ENCODE measurements around the gene LUC7L3. TPM values are rescaled to one million over a fixed set of nuclear protein-coding genes. Genes with fewer than 3 reads are reported as not detected.
A peak's percentile ranks its signal among the peaks of the same experiment; 100 is the strongest.

The LUC7L3 gene
- total and polyA plus RNA-seq, 8 donors: 76.1 to 831 (median 643) TPM

DNA sequence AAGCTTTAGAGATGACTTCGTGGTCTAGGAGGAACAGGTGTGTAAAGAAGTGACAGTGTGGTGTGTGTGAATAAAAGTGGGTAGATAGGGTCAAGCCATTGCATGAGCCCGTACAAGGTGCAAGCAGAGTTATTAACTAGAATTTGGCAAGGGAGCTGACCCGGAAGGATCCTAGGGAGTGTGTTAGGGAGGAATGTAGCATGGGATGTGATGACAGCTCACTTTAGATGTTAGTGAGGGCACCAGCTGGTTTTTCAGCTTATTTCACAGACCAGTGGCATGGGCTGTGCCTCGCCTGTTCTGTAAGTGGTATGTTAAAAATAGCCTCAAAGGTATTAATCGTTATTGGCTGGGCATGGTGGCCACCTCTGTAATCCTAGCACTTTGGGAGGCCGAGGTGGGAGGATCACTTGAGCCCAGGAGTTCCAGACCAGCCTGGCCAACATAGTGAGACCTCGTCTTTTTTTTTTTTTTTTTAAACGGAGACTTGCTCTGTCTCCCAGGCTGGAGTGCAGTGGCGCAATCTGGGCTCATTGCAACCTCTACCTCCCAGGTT, 39.7 kb downstream of the LUC7L3 start:
- H3K27me3 ChIP-seq: no peaks in the 10 kb centered on the region
- no peak overlapping the region for H3K27ac ChIP-seq
- DNase-seq: no peak
- H3K4me3 ChIP-seq: no peak overlapping the region
- ATAC-seq: no peak
- peaks cover 0 to 24% of the 10 kb centered on the region in 2 donors for H3K36me3 ChIP-seq
- peaks cover 0 to 4% of the 10 kb centered on the region in 2 donors for H3K4me1 ChIP-seq
- no peaks in the 10 kb centered on the region for H3K9me3 ChIP-seq
- TF ChIP-seq, protein P1, sequence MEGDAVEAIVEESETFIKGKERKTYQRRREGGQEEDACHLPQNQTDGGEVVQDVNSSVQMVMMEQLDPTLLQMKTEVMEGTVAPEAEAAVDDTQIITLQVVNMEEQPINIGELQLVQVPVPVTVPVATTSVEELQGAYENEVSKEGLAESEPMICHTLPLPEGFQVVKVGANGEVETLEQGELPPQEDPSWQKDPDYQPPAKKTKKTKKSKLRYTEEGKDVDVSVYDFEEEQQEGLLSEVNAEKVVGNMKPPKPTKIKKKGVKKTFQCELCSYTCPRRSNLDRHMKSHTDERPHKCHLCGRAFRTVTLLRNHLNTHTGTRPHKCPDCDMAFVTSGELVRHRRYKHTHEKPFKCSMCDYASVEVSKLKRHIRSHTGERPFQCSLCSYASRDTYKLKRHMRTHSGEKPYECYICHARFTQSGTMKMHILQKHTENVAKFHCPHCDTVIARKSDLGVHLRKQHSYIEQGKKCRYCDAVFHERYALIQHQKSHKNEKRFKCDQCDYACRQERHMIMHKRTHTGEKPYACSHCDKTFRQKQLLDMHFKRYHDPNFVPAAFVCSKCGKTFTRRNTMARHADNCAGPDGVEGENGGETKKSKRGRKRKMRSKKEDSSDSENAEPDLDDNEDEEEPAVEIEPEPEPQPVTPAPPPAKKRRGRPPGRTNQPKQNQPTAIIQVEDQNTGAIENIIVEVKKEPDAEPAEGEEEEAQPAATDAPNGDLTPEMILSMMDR (IDR thresholded peaks at IDR 0.05): no peak
- intact Hi-C loops (cut with DNase I): no loop called here

DNA sequence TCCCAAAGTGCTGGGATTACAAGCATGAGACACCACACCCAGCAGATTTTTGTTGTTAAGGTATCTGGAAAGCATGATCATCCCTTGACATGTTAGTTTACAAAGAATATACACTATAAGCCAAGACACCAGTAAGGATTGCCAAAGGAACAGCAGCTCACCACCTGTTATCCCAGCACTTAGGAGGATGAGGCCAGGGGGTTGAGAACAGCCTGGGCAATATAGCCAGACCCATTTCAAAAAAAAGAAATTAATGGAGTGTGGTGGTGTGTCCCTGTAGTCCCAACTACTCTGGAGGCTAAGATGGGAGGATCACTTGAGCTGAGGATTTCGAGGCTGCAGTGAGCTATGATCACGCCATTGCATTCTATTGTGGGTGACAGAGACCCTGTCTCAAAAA, 42.8 kb downstream of the LUC7L3 start:
- no peak for ATAC-seq
- TF ChIP-seq, protein P1 (IDR thresholded peaks at IDR 0.05): no peak

GRCh38 chr17:50763716-50764475, 44.5 kb downstream of the LUC7L3 start:
- TF ChIP-seq, protein P1 (IDR thresholded peaks at IDR 0.05): no peak
- Histone ChIP-seq H3K27ac (no peak overlapping the region), H3K36me3 (no peaks in the 10 kb centered on the region), H3K9me3 (no peaks in the 10 kb centered on the region), H3K4me3 (no peak overlapping the region), H3K4me1 (peaks cover 0 to 15% of the 10 kb centered on the region in 2 donors), H3K27me3 (no peaks in the 10 kb centered on the region)
- DNase-seq (no peak), ATAC-seq (no peak)
- intact Hi-C loops (cut with DNase I): no loop called here

More for the DNA sequence above, 42.8 kb downstream of the LUC7L3 start:
- Histone ChIP-seq H3K27ac (no peak overlapping the region), H3K4me1 (peaks cover 0 to 15% of the 10 kb centered on the region in 2 donors), H3K4me3 (no peak overlapping the region), H3K36me3 (no peaks in the 10 kb centered on the region), H3K27me3 (no peaks in the 10 kb centered on the region), H3K9me3 (no peaks in the 10 kb centered on the region)
- intact Hi-C loops (cut with DNase I): no loop called here
- DNase-seq: no peak

DNA sequence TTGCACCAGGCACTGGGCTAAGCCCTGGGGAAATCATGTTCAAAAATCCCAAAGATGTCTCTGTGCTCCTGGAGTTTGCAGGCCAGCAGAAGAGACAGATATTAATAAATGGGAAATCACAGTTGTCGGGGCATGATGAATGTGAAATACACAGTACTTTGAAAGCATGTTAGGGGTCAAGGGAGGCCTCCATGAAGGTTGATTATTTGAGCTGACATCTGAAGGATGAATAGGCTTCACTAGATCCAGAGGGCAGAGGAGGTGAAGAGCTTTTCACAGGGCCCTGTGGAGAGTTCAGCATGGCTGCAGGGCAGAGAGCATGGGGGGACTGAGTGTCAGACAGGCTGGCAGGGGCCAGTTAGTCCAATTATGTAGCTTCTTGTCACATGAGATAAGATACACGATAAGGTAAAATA, 45.3 kb downstream of the LUC7L3 start:
- TF ChIP-seq, protein P1 (IDR thresholded peaks at IDR 0.05): no peak
- no peaks in the 10 kb centered on the region for H3K27me3 ChIP-seq
- no peaks in the 10 kb centered on the region for H3K9me3 ChIP-seq
- no peak overlapping the region for H3K4me3 ChIP-seq
- DNase-seq: no peak
- intact Hi-C loops (cut with DNase I): no loop called here
- no peak overlapping the region for H3K27ac ChIP-seq
- H3K4me1 ChIP-seq: peaks cover 0 to 15% of the 10 kb centered on the region in 2 donors
- no peaks in the 10 kb centered on the region for H3K36me3 ChIP-seq
- ATAC-seq: no peak

DNA sequence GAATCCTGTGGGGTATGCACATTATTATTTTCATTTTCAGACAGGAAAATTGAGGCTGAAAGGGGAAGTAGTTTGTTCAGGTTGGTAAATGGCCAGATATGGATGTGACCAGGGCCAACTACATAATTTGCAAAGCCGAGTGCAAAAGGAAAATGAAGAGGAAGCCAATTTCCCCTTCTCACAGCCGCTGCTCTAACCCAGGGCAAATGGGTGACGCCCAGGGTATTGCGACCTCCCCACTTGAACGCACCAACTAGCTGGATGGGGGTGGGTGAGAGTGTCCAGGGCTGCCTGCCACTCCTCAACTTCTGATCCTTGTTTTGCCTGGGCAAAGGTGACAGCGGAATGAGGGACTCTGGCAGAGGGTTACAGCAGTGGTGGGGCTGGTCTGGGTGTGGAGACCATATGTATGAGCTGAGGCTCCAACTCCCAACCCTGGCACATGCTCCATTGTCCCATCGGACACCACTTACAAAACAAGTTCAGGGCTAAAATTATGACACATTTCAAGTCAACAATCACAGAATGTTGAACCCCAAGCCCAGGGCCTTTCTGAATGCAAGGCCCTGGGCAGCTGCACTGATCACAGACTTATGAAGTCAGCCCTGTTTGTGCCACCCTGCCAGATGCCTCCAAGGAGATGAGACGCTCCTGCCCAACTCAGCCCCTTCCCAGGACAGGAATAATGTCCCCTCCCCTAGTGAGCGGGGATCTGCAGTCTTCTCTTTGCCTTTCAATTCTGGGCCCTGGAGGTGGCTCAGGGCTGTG, 46.2 kb downstream of the LUC7L3 start:
- Histone ChIP-seq H3K9me3 (no peaks in the 10 kb centered on the region), H3K27ac (no peak overlapping the region), H3K36me3 (no peaks in the 10 kb centered on the region), H3K4me1 (peaks cover 0 to 15% of the 10 kb centered on the region in 2 donors), H3K27me3 (no peaks in the 10 kb centered on the region), H3K4me3 (no peak overlapping the region)
- intact Hi-C loops (cut with DNase I): no loop called here
- DNase-seq (peak in 1 of 4 donors; percentile 55), ATAC-seq (peak; percentile 43)
- TF ChIP-seq, protein P1 (IDR thresholded peaks at IDR 0.05): no peak
